ENCODE results near the gene KDM5A.
"Not testable (repeated sequence)": the region's sequence is repeated elsewhere in the genome, so short reads cannot be mapped to it uniquely, and the experiment has no call there.

GRCh38 chr12:351197-351596, 37.9 kb downstream of the KDM5A start:
- TF ChIP-seq CTCF (conservative IDR thresholded peaks at IDR 0.05; ENCODE audit: low read depth in 2 of 2); POLR2AphosphoS5 (IDR thresholded peaks at IDR 0.05; ENCODE audit: low read depth); EZH2 (IDR thresholded peaks at IDR 0.05; ENCODE audit: low read depth, unreplicated experiment); JUNB (IDR thresholded peaks at IDR 0.05; ENCODE audit: unreplicated experiment); REST (IDR thresholded peaks at IDR 0.05; ENCODE audit: unreplicated experiment); EZH2phosphoT487 (IDR thresholded peaks at IDR 0.05; ENCODE audit: unreplicated experiment); CREB1 (CRISPR knock-in tag; IDR thresholded peaks at IDR 0.05; ENCODE audit: low read depth); STAT1 (IDR thresholded peaks at IDR 0.05; ENCODE audit: unreplicated experiment); ZNF331 (CRISPR knock-in tag; IDR thresholded peaks at IDR 0.05; ENCODE audit: low read depth): not testable (repeated sequence)
